IMR-90 (cell line): Measurements from ENCODE around the gene TBC1D17. TPM values are rescaled to one million over a fixed set of nuclear protein-coding genes. Genes with fewer than 3 reads are reported as not detected.

Experiments used
- ATAC-seq: fragments of 200-7000 bp; cut with Tn5 transposase; 2 replicates; pipeline ENCODE4 v1.9.1; 2020; ENCODE audit warnings: low read depth, mild to moderate bottlenecking, moderate library complexity
- BruUV-seq: library from RNA; stranded (reverse); fragments of 400-500 nt; replicated peaks from 2 replicates; lab custom pipeline; 2021; lab: Mats Ljungman, UMichigan
- CTCF ChIA-PET: fragments of 300-600 bp; formaldehyde crosslinking; extraction: SDS; loops from one replicate; lab custom pipeline; 2021; ENCODE audit warnings: antibody characterized with exemption; lab: Yijun Ruan, JAX
- POLR2A ChIA-PET: fragments of 300-600 bp; sonication (Branson Sonifier 250); formaldehyde crosslinking; loops from one replicate; lab custom pipeline; 2022; ENCODE audit warnings: antibody characterized with exemption; ENCODE audit not compliant: unreplicated experiment; lab: Charles Lee
- DNase-seq: peaks from one replicate; pipeline ENCODE4 v3.0.0; 2013
- H2AFZ ChIP-seq: replicated peaks from 2 replicates; pipeline ENCODE3; 2013; ENCODE audit warnings: low read length, mild to moderate bottlenecking; ENCODE audit not compliant: poor library complexity
- H2AK5ac ChIP-seq: 2 replicates; pipeline ENCODE4 v1.6.1; 2013; ENCODE audit warnings: low read depth, low read length, inconsistent platforms
- H2AK9ac ChIP-seq: replicated peaks from 2 replicates; pipeline ENCODE3; 2013; ENCODE audit warnings: mild to moderate bottlenecking, low read depth, low read length, moderate library complexity; ENCODE audit not compliant: poor library complexity
- H2BK120ac ChIP-seq: 2 replicates; pipeline ENCODE4 v1.6.1; 2013; ENCODE audit warnings: low read depth, low read length, inconsistent platforms
- H2BK15ac ChIP-seq: 3 replicates; pipeline ENCODE4 v1.6.1; 2013; ENCODE audit warnings: low read depth, low read length, inconsistent platforms
- H2BK20ac ChIP-seq: 2 replicates; pipeline ENCODE4 v1.6.1; 2013; ENCODE audit warnings: low read depth, mild to moderate bottlenecking, inconsistent platforms, low read length, moderate library complexity
- H2BK5ac ChIP-seq: 2 replicates; pipeline ENCODE4 v1.6.1; 2013; ENCODE audit warnings: mild to moderate bottlenecking, low read depth, low read length, inconsistent platforms; ENCODE audit not compliant: poor library complexity, severe bottlenecking
- H3K14ac ChIP-seq: replicated peaks from 2 replicates; pipeline ENCODE4 v1.6.1; 2013; ENCODE audit warnings: low read depth, low read length, inconsistent platforms
- H3K18ac ChIP-seq: 2 replicates; pipeline ENCODE4 v1.6.1; 2013; ENCODE audit warnings: low read depth, low read length, control low read depth
- H3K23ac ChIP-seq: 2 replicates; pipeline ENCODE4 v1.6.1; 2013; ENCODE audit warnings: low read depth, low read length, inconsistent platforms
- H3K27ac ChIP-seq: 2 replicates; pipeline ENCODE4 v1.5.1; 2013; ENCODE audit warnings: mild to moderate bottlenecking, control low read depth, low read length; ENCODE audit not compliant: insufficient read depth
- H3K27me3 ChIP-seq: 2 replicates; pipeline ENCODE4 v1.6.1; 2013; ENCODE audit warnings: low read length; ENCODE audit not compliant: control insufficient read depth, insufficient read depth
- H3K36me3 ChIP-seq: 2 replicates; pipeline ENCODE4 v1.6.1; 2013; ENCODE audit warnings: low read length, mixed read lengths; ENCODE audit not compliant: control insufficient read depth, insufficient read depth
- H3K4ac ChIP-seq: 2 replicates; pipeline ENCODE4 v1.6.1; 2013; ENCODE audit warnings: low read depth, low read length, inconsistent platforms
- H3K4me1 ChIP-seq: 2 replicates; pipeline ENCODE4 v1.6.1; 2013; ENCODE audit warnings: low read length, mixed read lengths; ENCODE audit not compliant: control insufficient read depth, insufficient read depth
- H3K4me2 ChIP-seq: 2 replicates; pipeline ENCODE4 v1.6.1; 2013; ENCODE audit warnings: low read depth, mild to moderate bottlenecking, control low read depth, low read length, moderate library complexity
- H3K4me3 ChIP-seq: 2 replicates; pipeline ENCODE4 v1.5.1; 2013; ENCODE audit warnings: low read depth, mild to moderate bottlenecking, control low read depth, low read length, moderate library complexity; ENCODE audit not compliant: insufficient read depth
- H3K56ac ChIP-seq: 2 replicates; pipeline ENCODE4 v1.6.1; 2013; ENCODE audit warnings: low read length, inconsistent platforms; ENCODE audit not compliant: insufficient read depth; ENCODE audit errors: extremely low read depth
- H3K79me1 ChIP-seq, 2 experiments: 2 replicates each; pipeline ENCODE4 v1.6.1; 2013; ENCODE audit warnings: low read length in 2 of 2, inconsistent platforms in 1 of 2, low read depth in 1 of 2
- H3K9ac ChIP-seq: 2 replicates; pipeline ENCODE4 v1.6.1; 2013; ENCODE audit warnings: low read depth, low read length, control low read depth
- H3K9me1 ChIP-seq: 2 replicates; pipeline ENCODE4 v1.6.1; 2013; ENCODE audit warnings: low read length, inconsistent platforms; ENCODE audit not compliant: insufficient read depth
- H3K9me3 ChIP-seq: 2 replicates; pipeline ENCODE4 v1.6.1; 2013; ENCODE audit warnings: low read length; ENCODE audit not compliant: control insufficient read depth, insufficient read depth
- H4K20me1 ChIP-seq: 2 replicates; pipeline ENCODE4 v1.6.1; 2013; ENCODE audit warnings: low read length, inconsistent platforms; ENCODE audit not compliant: insufficient read depth
- H4K5ac ChIP-seq: 2 replicates; pipeline ENCODE4 v1.6.1; 2013; ENCODE audit warnings: mild to moderate bottlenecking, low read depth, low read length, control low read depth
- H4K8ac ChIP-seq, 2 experiments: 2 replicates each; pipeline ENCODE4 v1.6.1; 2013; ENCODE audit warnings: low read depth in 2 of 2, low read length in 2 of 2, control low read depth in 1 of 2, inconsistent platforms in 1 of 2
- H4K91ac ChIP-seq: 2 replicates; pipeline ENCODE4 v1.6.1; 2013; ENCODE audit warnings: low read depth, low read length, inconsistent platforms; ENCODE audit not compliant: insufficient read depth
- CEBPB ChIP-seq: IDR thresholded peaks from 2 replicates; pipeline ENCODE4 v1.6.1; 2012; ENCODE audit warnings: low read depth, low read length, improper control_type of control experiment
- MAZ ChIP-seq: IDR thresholded peaks from 2 replicates; pipeline ENCODE4 v1.6.1; 2012; ENCODE audit warnings: low read depth, mild to moderate bottlenecking, low read length, improper control_type of control experiment, moderate library complexity, borderline replicate concordance
- POLR2A ChIP-seq: IDR thresholded peaks from 2 replicates; pipeline ENCODE4 v1.6.1; 2012; ENCODE audit warnings: mild to moderate bottlenecking, low read depth, low read length
- WGBS, 2 experiments: methylation state at CpG; one replicate each; pipeline versions ENCODE4 v1.1.5 to v1.1.7; 2013; ENCODE audit warnings: missing lambda C conversion rate in 2 of 2; ENCODE audit not compliant: insufficient read length in 1 of 2; ENCODE audit errors: extremely low coverage in 2 of 2; 5-methylcytosine and 5-hydroxymethylcytosine counted together
- dilution Hi-C: fragments of 300-500 bp; cut with HindIII; formaldehyde crosslinking; loops from one replicate; pipeline ENCODE4 v1.14.3; 2018; ENCODE audit warnings: low sequenced_read_pairs; ENCODE audit not compliant: unreplicated experiment
- in situ Hi-C: fragments of 300-500 bp; cut with MboI; formaldehyde crosslinking; loops from 3 replicates; pipeline ENCODE4 v1.14.3; 2019; ENCODE audit warnings: low sequenced_read_pairs, inconsistent platforms, mixed read lengths
- intact Hi-C: fragments of 100-400 bp; cut with micrococcal nuclease; formaldehyde crosslinking; loops from 2 replicates; pipeline ENCODE4 v1.10.0; 2022
- polyA plus RNA-seq, 3 experiments: library from polyadenylated mRNA; depleted of rRNA; stranded (reverse); fragments of >200 nt; gene quantifications; 2 replicates each; pipeline ENCODE4 v1.2.3, GENCODE V29; 2012; ENCODE audit warnings: low replicate concordance in 1 of 3
- total RNA-seq: library from RNA; depleted of rRNA; stranded (reverse); fragments of >200 nt; gene quantifications from 2 replicates; pipeline ENCODE4 v1.2.3, GENCODE V29; 2012

The TBC1D17 gene
- total and polyA plus RNA-seq, 2 of the 4 experiments (the other 2 are of a cell fraction) = 1.1 to 27.8 TPM

- no peak overlapping the region for H2BK120ac ChIP-seq
- no peak overlapping the region for H4K91ac ChIP-seq
- no TSS peak for BruUV-seq
- TF ChIP-seq POLR2A (no peak), CEBPB (no peak), MAZ (no peak)
- H3K56ac ChIP-seq = no peak overlapping the region
- no peak for ATAC-seq
- WGBS, 2 experiments = no CpG with 5 or more reads among the region's 5 CpGs
- peaks cover 24 to 51% of the 10 kb centered on the region in 2 experiments for H3K79me1 ChIP-seq
- DNase-seq = no peak
- peaks cover 12% of the 10 kb centered on the region for H3K9me1 ChIP-seq
- H2BK20ac ChIP-seq = no peak overlapping the region
- H2AK9ac ChIP-seq = no peak overlapping the region
- intact Hi-C loops (no loop called here), in situ Hi-C loops (no loop called here), dilution Hi-C loops (no loop called here)
- no peaks in the 10 kb centered on the region for H3K27me3 ChIP-seq
- ChIA-PET POLR2A (no interaction called here), CTCF (no interaction called here)
- no peak overlapping the region for H3K18ac ChIP-seq
- peaks cover 9% of the 10 kb centered on the region; the same call in 1 of the 2 replicates for H4K20me1 ChIP-seq
- H2AFZ ChIP-seq = no peak overlapping the region
- H2BK5ac ChIP-seq = no peak overlapping the region
- H4K5ac ChIP-seq = no peak overlapping the region
- H3K4me1 ChIP-seq = peaks cover 8% of the 10 kb centered on the region
- no peak overlapping the region for H3K14ac ChIP-seq
- no peak overlapping the region for H2BK15ac ChIP-seq
- no peak overlapping the region for H4K8ac ChIP-seq
- H3K9ac ChIP-seq = no peak overlapping the region
- H3K27ac ChIP-seq = no peak overlapping the region
- H3K4me3 ChIP-seq = no peak overlapping the region
- 0 out of 2 replicates have a peak, but pooled peaks cover 2% of the 10 kb centered on the region for H3K36me3 ChIP-seq
- H3K23ac ChIP-seq = no peak overlapping the region
- no peak overlapping the region for H3K4ac ChIP-seq
- H3K9me3 ChIP-seq = no peaks in the 10 kb centered on the region
- no peak overlapping the region for H2AK5ac ChIP-seq
- H3K4me2 ChIP-seq = no peak overlapping the region
These were observed 31.1 kb upstream of the TBC1D17 start for GRCh38 chr19:49846408-49846807.
